Heart left ventricle (tissue), 13 donors: ENCODE data around the gene MOV10.

Experiments used
- CTCF ChIP-seq, 12 donors: fragments of 200-600 bp; sonication (generic) in 4 of 12; IDR thresholded peaks; one replicate each; pipeline versions ENCODE4 v1.5.0 to v1.8.0; 2018 to 2022; ENCODE audit warnings: antibody characterized with exemption in 12 of 12, mild to moderate bottlenecking in 5 of 12
- POLR2A ChIP-seq, 2 donors: fragments of 450-650 bp; IDR thresholded peaks; one replicate each; pipeline ENCODE4 v1.6.1; 2017; ENCODE audit warnings: antibody characterized with exemption in 2 of 2, mild to moderate bottlenecking in 2 of 2, moderate library complexity in 2 of 2
- donor health status: ischemic (EF 13 %, LVEDD 7.1; RV severe dilation, severe dysfunction).
- donor health status: DM: no; HTN: yes; CAD: no.
- donor health status: DM: no; HTN: no; CAD: no.
- donor health status: ischemic (EF 25% LVEDD 6.9; RV normal size, moderate dysfunction).
- donor health status: ischemic (EF 25% LVEDD 5.7; RV mildly dilated, moderate dysfunction).
- donor health status: ischemic (EF 35%, LVEDD 5.7; RV mildly dilated, moderate dysfunction).
- donor health status: nonischemic (EF 11% LVEDD 7.7; RV severe dilation, severe dysfunction).
- donor health status: DM: yes; HTN: yes; CAD: no.
- donor health status: PGD.
- donor health status: ischemic (EF 29% LVEDD 5.4; RV normal size, mild dysfunction).
- donor health status: nonischemic (EF 23%, LVEDD 6.1; RV moderate dilation, normal function).

- TF ChIP-seq POLR2A (IDR thresholded peaks at IDR 0.05) (no peak), CTCF (IDR thresholded peaks at IDR 0.05) (peak; percentile 75 to 91 (median 82))
These were observed 44.4 kb downstream of the MOV10 start for GRCh38 chr1:112718691-112719418.
